Epithelial cell of esophagus (primary cell): Measurements from ENCODE around the gene ADGRL3.

Experiments used
- DNase-seq: peaks from one replicate; pipeline ENCODE4 v3.0.0; 2010; ENCODE audit warnings: low read depth
- H3K4me3 ChIP-seq: 2 replicates; pipeline ENCODE4 v1.5.1; 2011; ENCODE audit warnings: mild to moderate bottlenecking, low read length, control low read depth
- CTCF ChIP-seq: IDR thresholded peaks from 2 replicates; pipeline ENCODE4 v1.5.1; 2011; ENCODE audit warnings: low read depth, mild to moderate bottlenecking, low read length, control low read depth, inconsistent platforms; ENCODE audit not compliant: insufficient read depth; ENCODE audit errors: missing control alignments

ADGRL3 gene

GRCh38 chr4:61446941-61447340, 246.8 kb downstream of the ADGRL3 start:
- DNase-seq: no peak
- no peak for TF ChIP-seq CTCF
- H3K4me3 ChIP-seq: no peak overlapping the region

GRCh38 chr4:61447918-61448317, 247.8 kb downstream of the ADGRL3 start:
- DNase-seq: no peak
- no peak for TF ChIP-seq CTCF
- no peak overlapping the region for H3K4me3 ChIP-seq

- H3K4me3 ChIP-seq: no peak overlapping the region
- no peak for DNase-seq
- no peak for TF ChIP-seq CTCF
Measured at GRCh38 chr4:61451935-61452334, 251.8 kb downstream of the ADGRL3 start.

- TF ChIP-seq CTCF: no peak
- DNase-seq: no peak
- no peak overlapping the region for H3K4me3 ChIP-seq
Measured at GRCh38 chr4:61461956-61462355, 261.8 kb downstream of the ADGRL3 start.

GRCh38 chr4:61462451-61463326, 262.6 kb downstream of the ADGRL3 start:
- no peak overlapping the region for H3K4me3 ChIP-seq
- DNase-seq: peak; percentile 90
- no peak for TF ChIP-seq CTCF

- DNase-seq: peak; percentile 94
- no peak for TF ChIP-seq CTCF
- H3K4me3 ChIP-seq: no peak overlapping the region
Measured at GRCh38 chr4:61468024-61468720, 268.0 kb downstream of the ADGRL3 start.
